DND-41 (cell line): ENCODE measurements around the gene RPS6KC1.
"Not testable (repeated sequence)": the region's sequence is repeated elsewhere in the genome, so short reads cannot be mapped to it uniquely, and the experiment has no call there.

Experiments used
- ATAC-seq: fragments of 200-7000 bp; cut with Tn5 transposase; 3 replicates; pipeline ENCODE4 v1.9.1; 2021; ENCODE audit warnings: low read depth; ENCODE audit not compliant: insufficient read depth
- DNase-seq: peaks from one replicate; pipeline ENCODE4 v3.0.0-alpha.2; 2020
- H2AFZ ChIP-seq: 2 replicates; pipeline ENCODE4 v1.6.0; 2012; ENCODE audit warnings: low read depth, low read length
- H3K27ac ChIP-seq: 2 replicates; pipeline ENCODE4 v1.5.1; 2012; ENCODE audit warnings: low read length, inconsistent platforms
- H3K27me3 ChIP-seq: fragments of 200-600 bp; sonication (generic); 2 replicates; pipeline ENCODE4 v1.6.0; 2012; ENCODE audit warnings: low read length, mild to moderate bottlenecking, inconsistent platforms; ENCODE audit not compliant: insufficient read depth, poor library complexity
- H3K36me3 ChIP-seq: 2 replicates; pipeline ENCODE4 v1.5.1; 2012; ENCODE audit warnings: low read length, inconsistent platforms; ENCODE audit not compliant: insufficient read depth
- H3K4me1 ChIP-seq: 2 replicates; pipeline ENCODE4 v1.5.1; 2012; ENCODE audit warnings: mild to moderate bottlenecking, low read length; ENCODE audit not compliant: insufficient read depth
- H3K4me2 ChIP-seq: 2 replicates; pipeline ENCODE4 v1.6.0; 2012; ENCODE audit warnings: mild to moderate bottlenecking, moderate library complexity, low read length, inconsistent platforms; ENCODE audit not compliant: insufficient read depth
- H3K4me3 ChIP-seq, 2 experiments: fragments of 200-600 bp in 1 of 2; shearing (Covaris generic) in 1 of 2; 2 replicates each; pipeline ENCODE4 v1.5.1; 2012 to 2016; ENCODE audit warnings: inconsistent platforms in 2 of 2, low read length in 2 of 2, mild to moderate bottlenecking in 2 of 2, low read depth in 1 of 2, moderate library complexity in 1 of 2
- H3K79me2 ChIP-seq: 2 replicates; pipeline ENCODE4 v1.6.0; 2012; ENCODE audit warnings: low read length, inconsistent platforms; ENCODE audit not compliant: insufficient read depth
- H3K9ac ChIP-seq: 2 replicates; pipeline ENCODE4 v1.6.0; 2012; ENCODE audit warnings: low read depth, mild to moderate bottlenecking, inconsistent platforms, low read length, moderate library complexity
- H3K9me3 ChIP-seq: 2 replicates; pipeline ENCODE4 v1.5.1; 2012; ENCODE audit warnings: low read length, moderate library complexity, mild to moderate bottlenecking, inconsistent platforms; ENCODE audit not compliant: insufficient read depth, severe bottlenecking
- H4K20me1 ChIP-seq: 2 replicates; pipeline ENCODE4 v1.6.0; 2012; ENCODE audit warnings: low read length; ENCODE audit not compliant: insufficient read depth
- CTCF ChIP-seq: IDR thresholded peaks from 2 replicates; pipeline ENCODE4 v1.5.1; 2012; ENCODE audit warnings: borderline replicate concordance, low read length, moderate library complexity, mild to moderate bottlenecking; ENCODE audit not compliant: poor library complexity, severe bottlenecking; ENCODE audit errors: extremely low read depth
- EZH2 ChIP-seq: IDR thresholded peaks from 3 replicates; pipeline ENCODE4 v1.6.1; 2012; ENCODE audit warnings: borderline replicate concordance, low read depth, mild to moderate bottlenecking, moderate library complexity, low read length, inconsistent platforms; ENCODE audit not compliant: severe bottlenecking

The RPS6KC1 gene

GRCh38 chr1:213034713-213035112 lies 16.3 kb upstream of the RPS6KC1 start:
- H2AFZ ChIP-seq: no peak overlapping the region
- no peaks in the 10 kb centered on the region for H3K36me3 ChIP-seq
- no peaks in the 10 kb centered on the region for H3K4me1 ChIP-seq
- no peak for TF ChIP-seq EZH2
- no peak for TF ChIP-seq CTCF
- H3K9me3 ChIP-seq: no peaks in the 10 kb centered on the region
- H3K27ac ChIP-seq: no peak overlapping the region
- no peak overlapping the region for H3K4me3 ChIP-seq
- no peaks in the 10 kb centered on the region for H3K79me2 ChIP-seq
- no peaks in the 10 kb centered on the region for H3K27me3 ChIP-seq
- no peak overlapping the region for H3K9ac ChIP-seq
- ATAC-seq: no peak
- H4K20me1 ChIP-seq: no peaks in the 10 kb centered on the region
- no peak overlapping the region for H3K4me2 ChIP-seq
- no peak for DNase-seq

- no peaks in the 10 kb centered on the region for H3K4me1 ChIP-seq
- H3K4me3 ChIP-seq: no peak overlapping the region
- no peaks in the 10 kb centered on the region for H4K20me1 ChIP-seq
- no peaks in the 10 kb centered on the region for H3K36me3 ChIP-seq
- H2AFZ ChIP-seq: no peak overlapping the region
- no peaks in the 10 kb centered on the region for H3K27me3 ChIP-seq
- no peaks in the 10 kb centered on the region for H3K9me3 ChIP-seq
- no peak overlapping the region for H3K27ac ChIP-seq
- ATAC-seq (no peak), DNase-seq (no peak)
- no peaks in the 10 kb centered on the region for H3K79me2 ChIP-seq
- no peak for TF ChIP-seq CTCF
- TF ChIP-seq EZH2: no peak
- no peak overlapping the region for H3K9ac ChIP-seq
- H3K4me2 ChIP-seq: no peak overlapping the region
Observed at GRCh38 chr1:213035573-213035972, 15.5 kb upstream of the RPS6KC1 start.

- no peak overlapping the region for H3K27ac ChIP-seq
- no peak for ATAC-seq
Observed at GRCh38 chr1:213041443-213041842, 9.6 kb upstream of the RPS6KC1 start.

GRCh38 chr1:213045321-213046226 lies 5.5 kb upstream of the RPS6KC1 start:
- not testable (repeated sequence) for H3K27me3 ChIP-seq, H3K9me3 ChIP-seq, H3K79me2 ChIP-seq, ATAC-seq, H3K9ac ChIP-seq, H3K4me1 ChIP-seq, DNase-seq, H3K4me3 ChIP-seq, H2AFZ ChIP-seq, H3K27ac ChIP-seq, H4K20me1 ChIP-seq, H3K36me3 ChIP-seq, H3K4me2 ChIP-seq

More at GRCh38 chr1:213041443-213041842, 9.6 kb upstream of the RPS6KC1 start:
- Histone ChIP-seq H2AFZ (no peak overlapping the region), H3K4me1 (no peaks in the 10 kb centered on the region), H3K79me2 (no peaks in the 10 kb centered on the region), H4K20me1 (no peaks in the 10 kb centered on the region), H3K36me3 (no peaks in the 10 kb centered on the region), H3K4me2 (no peak overlapping the region), H3K27me3 (no peaks in the 10 kb centered on the region), H3K9ac (no peak overlapping the region), H3K4me3 (no peak overlapping the region), H3K9me3 (no peaks in the 10 kb centered on the region)
- DNase-seq: no peak
- no peak for TF ChIP-seq EZH2
- TF ChIP-seq CTCF: no peak
